Inflammatory macrophage treated with lipopolysaccharide for 4 hours (primary cell): ENCODE data around the gene PARS2.

Experiments
- DNase-seq: peaks from one replicate; pipeline ENCODE4 v3.0.0-alpha.2; 2020

Gene PARS2

DNA sequence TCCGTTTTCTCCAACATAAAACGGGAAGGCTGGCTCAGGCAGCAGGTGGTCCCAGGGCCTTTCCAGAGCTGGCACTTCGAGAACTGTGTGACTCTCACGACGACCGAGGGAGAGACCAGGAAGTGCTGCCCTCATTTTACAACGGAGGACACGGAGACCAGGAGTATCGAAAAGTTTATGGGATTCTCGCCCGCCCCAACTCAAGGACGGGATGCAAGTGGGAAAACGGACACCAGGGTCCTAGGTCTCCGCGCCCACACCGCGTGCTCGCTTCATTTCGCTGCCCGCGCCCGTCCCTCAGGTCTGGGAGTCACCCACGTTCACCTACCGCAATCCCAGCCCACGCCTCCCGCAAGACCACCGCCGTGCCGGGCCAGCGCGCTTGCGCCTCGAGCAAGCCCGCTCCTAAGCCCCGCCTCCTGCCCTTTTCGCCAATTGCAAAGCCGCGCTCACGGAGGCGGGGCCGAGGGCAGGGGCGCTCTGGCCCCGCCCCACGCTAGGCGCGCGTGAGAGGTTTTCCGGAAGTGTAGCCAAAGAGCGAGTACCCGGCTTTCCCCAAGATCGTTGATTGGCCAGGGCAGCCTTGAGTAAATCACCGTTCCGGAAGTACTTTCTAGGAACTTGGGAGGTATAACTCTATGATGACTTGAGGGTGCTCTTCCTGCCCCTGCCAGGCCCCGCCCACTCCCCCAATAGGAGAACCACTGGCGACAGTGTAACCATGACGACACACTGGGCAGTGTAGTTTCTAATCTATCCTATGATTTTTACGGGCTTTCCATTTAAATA lies at the start of gene PARS2:
Gene PARS2, minus strand, starts transcription at position 391 of the 789 bp plus-strand sequence. CDS start 5,362 bp downstream, outside the sequence.
- DNase-seq = peak; percentile 100

DNA sequence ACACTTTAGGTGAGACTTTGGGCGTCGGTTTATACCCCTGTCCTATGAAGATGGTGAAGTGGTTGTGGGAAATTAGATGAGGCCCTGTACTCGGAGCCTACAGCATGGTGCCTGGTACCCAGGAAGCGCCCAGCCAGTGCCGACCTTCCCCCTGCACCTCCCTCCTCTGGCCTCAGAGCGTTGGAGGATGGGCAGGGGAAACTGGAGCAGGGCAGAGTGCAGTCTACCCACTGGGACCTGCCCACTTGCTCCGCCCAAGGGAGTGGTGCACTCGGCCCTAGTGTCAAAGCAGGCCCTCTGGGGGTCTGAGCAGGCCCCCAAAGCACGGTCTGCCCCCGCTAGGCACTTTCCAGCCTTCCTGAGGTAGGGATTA lies 49.8 kb upstream of the PARS2 start:
- DNase-seq = no peak

DNA sequence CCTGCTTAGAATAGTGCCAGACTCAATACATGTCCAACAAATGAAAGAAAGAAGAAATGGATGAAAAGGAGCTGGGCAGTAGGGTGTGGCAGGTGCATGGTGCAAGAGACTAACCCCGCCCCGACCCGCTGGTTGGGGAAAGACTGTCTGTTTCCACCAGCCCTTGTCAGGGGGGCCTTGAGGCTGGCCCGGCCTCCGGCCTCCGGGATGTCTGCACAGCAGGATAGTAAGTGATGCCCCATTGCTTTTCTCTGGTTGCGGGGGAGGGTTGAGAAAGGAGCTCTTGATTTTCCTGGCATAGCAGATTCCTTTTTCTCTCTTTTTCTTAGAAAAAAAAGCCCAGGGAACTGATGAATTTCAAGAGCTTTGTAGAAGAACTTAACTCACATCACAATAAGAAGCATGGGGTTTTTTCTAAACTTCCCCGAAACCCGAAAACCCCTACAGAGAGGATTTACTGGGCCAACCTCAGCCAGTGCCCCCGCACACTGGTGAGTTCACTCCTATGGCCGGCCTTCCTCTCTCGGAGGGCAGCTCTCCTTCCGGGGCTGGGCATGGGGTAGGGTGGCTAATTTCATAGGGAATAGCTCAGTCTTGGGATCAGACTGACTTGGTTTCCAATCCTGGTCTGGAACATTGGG lies 49.3 kb upstream of the PARS2 start:
- DNase-seq = no peak

DNA sequence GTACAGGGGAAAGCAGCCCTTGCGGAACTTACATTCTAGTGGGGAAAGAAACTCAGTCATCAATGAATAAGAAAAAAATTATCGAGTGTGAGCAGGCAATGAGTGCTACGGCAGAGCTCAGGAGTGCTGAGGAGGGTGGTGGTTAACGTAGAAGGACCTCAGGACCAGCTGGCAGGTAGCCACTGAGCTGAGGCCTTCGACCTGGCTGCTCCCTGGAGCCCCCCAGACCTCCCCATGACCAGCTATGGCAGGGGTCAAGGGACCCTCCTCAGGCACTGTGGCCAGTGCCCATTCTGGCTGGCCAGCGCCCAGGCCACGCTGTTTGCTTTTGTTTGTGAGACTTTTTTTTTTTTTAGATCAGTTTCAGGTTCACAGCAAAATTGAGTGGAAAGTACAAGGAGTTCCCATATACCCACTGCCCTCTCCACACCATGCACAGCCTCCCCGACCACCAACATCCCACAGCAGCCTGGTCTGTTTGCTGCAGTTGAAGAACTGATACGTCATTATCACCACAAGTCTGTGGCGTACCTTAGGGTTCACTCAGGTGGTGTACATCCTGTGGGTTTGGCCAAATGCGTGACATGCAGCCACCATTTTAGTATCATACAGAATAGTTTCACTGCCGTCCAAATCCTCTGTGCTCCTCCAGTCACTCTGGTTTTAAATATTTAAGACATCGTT lies 48.6 kb upstream of the PARS2 start:
- DNase-seq = no peak

DNA sequence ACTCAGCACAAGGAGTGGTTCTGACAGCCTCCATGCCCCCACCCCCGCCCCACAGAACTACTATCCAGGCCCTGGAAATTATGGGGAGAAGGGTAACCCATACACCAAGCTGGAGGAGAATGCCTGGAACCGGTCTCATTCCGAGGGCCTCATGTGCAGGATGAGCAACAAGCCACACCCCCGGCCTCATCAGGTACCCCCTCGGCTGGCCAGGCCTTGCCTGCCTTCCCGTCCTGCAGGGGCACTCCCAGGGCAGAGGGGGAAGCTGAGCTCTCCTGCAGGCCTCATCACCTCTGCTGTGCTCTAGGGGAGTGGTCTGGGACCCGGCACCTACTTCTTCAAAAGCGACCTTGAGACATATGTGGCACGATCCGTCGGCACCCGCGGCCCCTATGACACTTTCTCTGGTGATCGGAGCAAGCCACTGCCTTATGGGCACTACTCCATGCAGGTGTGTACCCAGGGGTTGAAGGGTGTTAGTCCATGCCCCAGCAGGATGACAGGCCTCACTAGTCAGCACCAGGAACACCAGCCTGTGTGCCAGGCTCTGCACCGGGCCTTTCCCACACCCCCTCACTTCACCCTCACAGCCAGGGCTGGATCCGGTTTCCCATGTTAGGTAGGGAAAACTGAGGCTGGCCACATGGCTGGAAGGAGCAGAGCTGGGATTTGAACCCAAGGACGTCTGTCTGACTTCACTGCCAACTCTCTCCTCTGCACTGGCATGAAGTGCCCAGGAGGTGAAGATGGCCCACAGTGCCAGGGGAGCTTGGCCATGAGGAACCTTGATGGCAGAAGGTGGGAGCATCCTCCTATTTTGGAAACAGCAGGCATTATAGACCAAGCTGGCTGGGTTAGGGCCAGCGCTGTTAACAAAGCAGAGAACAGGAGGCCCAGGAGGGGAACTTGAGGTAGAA lies 47.7 kb upstream of the PARS2 start:
- no peak for DNase-seq

DNA sequence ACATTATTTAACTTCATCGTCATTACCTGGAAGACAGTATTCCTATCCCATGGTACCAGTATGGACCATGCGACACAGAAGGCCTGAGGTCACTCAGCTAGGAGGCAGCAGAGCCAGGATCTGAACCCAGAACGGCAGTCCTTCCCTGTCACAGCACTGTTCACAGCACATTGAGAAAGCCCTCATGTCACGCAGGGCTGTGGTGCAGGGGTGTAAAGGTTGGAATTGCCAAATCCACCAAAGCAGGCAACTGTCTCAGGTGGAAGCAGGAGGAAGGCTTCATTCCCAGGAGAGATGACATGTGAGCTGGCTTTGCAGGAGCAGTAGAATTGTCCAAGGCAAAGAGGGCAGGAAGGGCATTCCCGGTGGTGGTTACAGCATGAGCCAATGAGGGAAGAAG lies 46.7 kb upstream of the PARS2 start:
- no peak for DNase-seq

DNA sequence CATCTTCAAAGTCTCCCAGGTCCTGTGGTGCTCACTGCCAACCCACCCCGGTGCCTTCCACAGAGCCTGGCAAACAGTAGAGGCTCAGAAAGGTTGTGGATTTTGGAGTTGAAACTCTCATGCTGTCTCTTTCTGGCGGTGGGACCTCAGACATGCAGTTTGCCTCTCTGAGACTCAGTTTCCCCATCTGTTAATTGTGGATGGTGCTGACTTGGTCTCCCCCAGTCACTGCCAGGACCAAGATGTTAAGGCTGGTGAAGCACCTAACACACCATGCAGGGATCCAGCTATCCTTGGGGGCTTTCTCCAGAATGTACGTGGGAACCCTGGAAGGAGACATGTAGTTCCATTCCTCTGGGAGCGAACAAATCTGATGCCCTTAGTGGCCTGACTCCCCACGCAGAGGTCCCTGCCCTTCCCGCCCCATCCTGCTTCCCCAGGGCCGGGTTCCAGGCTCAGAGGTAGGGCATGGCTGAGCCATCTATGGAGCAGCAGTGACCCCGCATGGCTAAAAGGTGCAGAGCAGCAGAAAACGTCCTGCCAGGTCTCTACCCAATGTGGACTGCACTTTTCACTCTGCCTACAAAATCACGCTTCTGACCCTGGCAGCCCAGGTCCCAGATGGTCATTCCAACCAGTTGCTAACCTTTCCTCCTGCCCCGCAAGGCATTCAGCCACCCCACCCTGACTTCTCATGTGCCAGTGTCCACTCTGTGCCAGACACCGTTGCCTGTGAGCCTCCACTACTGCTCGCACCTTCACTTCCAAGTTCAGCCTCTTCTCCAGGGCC lies 46.0 kb upstream of the PARS2 start:
- peak; percentile 51 for DNase-seq

DNA sequence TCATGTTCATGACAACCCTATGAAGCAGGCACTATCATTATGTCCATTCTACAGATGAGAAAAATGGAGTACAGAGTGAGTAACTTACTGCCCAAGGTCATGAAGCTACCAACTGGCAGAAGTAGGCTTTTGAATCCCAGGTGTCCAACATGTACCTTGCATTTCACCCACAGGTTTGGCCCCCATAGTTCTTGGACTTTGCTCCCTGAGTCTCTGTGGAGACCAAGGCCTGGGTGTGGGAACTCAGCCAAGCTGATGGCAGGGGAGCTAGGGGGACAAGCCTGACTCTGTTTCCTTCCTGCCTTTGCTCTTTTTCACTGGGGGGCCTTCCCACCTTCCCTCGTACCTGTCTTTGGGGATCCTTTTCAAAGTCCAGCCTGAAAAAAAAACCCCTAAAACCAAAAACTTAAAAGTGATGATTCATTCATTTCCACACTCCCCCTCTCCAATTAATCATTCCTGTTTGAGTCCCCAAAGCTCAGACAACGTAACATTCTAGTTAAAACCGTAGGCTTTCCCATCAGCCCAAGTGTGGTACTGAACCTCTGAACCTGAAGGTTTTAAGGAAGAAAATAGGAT lies 45.3 kb upstream of the PARS2 start:
- no peak for DNase-seq

DNA sequence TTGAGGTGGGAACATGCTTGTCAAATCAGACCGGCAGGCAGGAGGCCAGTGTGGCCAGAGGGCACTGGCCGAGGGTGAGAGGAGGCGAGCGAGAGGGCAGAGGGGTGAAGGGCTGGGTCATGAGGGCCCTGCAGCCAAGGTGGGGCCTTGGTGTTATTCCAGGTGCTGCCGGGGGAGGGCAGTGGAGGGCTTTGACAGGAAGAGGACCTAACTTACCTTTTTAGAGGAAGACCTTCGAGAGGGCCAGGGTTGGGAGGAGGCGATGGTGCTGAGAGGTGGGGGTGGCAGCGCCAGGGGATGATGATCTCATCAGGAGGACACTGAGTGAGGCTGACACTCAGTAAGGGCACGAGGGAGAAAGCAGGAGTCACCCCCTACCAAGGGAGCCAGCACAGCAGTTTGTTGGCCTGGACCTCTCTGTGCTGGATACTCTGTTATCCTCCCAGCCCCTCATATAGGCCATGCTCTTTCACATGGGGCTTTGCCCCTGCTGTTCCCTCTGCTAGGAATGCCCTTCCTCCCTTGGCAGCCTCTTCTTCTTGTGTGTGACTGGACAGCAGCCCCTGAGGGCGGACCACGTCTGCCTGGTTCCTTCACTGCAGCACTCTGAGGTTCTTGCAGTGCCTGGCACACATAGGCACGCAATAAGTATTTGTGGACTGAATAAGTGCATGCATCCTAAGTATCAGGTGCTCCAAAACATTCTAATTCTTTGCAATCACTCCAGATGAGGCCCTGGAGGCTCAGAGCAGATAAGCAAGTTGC lies 44.3 kb upstream of the PARS2 start:
- no peak for DNase-seq

DNA sequence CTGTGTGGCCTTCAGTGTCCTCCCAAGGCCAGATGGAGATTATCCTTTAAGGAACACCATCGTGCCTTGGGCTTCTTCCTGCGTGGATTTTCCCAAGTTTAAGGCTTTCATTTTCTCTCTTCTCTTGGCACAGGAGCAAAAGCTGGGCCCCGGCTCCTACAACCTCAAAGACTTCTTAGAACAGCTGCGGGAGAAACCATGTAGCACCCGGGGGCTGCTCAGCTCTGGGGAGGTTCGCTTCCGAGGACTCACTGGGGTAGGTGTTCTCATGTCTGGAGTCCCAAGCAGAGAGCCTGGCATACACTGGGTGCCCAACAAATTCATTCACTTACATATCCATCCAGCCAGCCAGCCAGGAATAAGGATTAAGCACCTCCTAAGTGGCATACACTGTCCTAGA lies 43.4 kb upstream of the PARS2 start:
- DNase-seq = no peak

DNA sequence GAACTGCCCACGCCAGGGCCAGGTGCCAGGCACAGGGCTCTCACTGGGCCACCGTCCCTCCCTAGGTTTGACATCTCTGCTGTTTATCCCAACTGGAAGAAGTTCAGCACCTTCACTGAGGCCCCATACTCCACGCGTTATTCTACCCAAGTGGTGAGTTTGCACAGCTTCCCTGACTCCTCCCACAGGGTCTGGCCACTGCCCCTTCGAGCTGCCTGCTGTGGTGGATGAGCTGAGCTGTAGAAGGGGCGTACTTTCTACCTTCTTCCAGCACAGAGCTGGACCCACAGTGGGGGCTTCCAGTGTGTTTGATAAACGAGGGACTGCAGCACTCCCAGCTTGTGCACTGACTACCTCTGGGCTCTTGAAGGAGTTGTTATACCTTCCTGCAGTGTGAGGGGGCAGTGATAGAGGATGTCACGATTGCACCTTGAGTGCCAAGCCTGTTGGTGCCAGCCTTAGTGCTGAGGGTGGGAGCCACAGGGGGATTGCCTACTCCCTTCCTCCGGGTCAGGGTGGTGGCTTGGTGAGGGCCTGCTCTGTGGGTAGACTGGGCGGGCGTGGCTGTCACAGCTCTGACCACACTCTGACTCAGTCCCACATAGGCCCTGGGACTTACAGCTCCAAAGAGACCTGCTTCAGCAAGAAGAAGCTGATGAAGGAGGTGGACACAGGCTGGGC lies 42.7 kb upstream of the PARS2 start:
- peak; percentile 72 for DNase-seq

DNA sequence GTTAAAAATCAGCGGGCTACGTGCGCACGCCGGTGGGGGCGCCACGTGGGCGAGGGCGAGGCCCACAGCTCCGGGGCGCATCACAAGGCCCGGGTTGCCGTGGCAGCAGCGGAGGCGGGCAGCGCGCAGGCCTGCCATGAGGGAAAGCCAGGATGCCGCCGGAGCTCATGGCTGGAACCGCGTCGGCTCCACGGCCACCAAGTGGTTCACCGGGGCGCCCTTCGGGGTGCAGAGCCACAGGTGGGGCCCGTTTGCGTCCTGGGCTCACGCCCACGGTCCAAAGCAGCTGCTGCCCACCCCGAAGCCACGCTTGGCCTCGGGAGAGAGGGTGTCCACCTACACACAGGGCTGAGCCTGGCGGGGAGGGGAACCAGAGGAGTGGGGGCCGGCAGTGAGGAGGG lies 41.7 kb upstream of the PARS2 start:
- no peak for DNase-seq

DNA sequence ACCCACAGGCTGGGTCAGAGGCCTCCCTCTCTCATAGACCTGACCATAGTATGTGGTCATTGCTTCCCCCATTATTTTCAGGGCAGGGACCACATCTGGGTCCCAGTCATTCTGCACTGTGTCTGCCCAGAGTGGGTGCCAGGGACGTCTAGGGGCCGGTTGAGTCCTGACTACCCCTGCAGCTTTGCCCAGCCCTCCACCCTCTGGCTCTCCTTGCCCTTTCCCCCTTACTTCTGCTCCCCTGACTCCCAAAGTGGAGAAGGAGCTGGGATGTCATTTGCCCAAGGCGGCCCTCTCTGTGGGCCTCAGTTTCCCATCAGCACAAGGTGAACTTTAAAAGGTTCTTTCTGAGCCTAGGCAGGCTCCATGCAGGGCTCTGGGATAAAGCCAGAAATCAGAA lies 41.1 kb upstream of the PARS2 start:
- no peak for DNase-seq

DNA sequence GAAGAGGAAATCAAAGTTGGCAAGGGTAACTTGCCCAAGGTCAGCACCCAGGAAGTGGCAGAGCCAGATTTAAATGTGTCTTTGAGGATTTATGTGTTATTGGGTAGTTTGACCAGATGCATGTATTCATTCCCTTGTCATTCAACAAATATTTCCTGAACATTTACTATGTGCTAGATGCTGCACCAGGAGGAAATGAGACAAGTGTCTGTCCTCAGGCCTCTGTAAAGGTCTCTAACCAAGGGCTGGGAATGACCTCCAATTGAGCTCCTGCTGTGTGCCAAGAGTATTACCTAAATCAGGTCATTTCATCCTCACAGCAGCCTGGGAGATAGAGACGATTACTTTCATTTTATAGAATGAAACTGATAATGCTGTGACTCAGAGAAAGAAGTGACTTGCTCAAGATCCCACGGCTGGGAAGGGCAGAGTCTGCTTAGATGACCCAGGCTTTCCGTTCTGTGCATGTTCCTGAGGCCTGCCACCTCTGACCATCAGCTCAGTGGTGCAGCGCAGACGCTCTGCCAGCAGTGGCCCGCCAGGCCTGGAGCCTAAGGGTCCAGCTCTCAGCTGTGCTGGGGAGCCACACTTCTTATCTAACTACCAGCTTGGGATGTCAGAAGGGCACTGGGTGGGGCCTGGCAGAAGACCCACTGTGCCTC lies 40.3 kb upstream of the PARS2 start:
- DNase-seq = peak; percentile 84

DNA sequence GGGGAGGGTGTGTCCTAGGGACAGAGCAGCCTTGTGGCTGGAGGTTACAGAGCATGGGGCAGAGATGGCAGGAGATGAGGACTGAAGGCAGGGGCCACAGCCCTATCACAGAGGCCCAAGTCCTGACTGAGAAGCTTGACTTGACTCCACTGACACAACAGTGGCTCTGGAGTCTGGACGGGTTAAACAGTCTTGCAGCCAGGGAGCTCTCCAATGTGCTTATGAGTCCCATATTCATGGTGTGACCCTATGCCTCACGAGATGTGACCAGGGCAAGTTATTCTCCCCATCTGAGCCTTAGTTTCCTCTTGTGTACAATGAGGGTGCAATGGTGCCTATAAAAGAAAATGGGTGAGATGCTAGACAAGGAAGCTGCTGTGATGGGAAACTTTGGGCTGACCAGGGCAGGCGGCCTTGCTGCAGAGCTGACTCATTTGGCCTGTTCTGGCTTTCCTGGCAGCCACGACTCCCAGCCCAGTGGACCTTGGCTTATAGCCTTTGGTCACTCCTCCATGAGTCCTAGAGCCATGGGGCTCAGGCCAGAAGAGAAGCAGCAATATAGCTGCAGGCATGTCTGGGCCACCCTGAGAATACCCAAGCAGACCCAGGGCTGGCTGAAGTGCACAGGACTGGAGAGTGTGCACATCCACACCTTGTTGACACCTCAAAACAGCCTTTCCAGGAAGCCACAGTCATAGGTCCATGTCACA lies 39.6 kb upstream of the PARS2 start:
- DNase-seq = no peak

DNA sequence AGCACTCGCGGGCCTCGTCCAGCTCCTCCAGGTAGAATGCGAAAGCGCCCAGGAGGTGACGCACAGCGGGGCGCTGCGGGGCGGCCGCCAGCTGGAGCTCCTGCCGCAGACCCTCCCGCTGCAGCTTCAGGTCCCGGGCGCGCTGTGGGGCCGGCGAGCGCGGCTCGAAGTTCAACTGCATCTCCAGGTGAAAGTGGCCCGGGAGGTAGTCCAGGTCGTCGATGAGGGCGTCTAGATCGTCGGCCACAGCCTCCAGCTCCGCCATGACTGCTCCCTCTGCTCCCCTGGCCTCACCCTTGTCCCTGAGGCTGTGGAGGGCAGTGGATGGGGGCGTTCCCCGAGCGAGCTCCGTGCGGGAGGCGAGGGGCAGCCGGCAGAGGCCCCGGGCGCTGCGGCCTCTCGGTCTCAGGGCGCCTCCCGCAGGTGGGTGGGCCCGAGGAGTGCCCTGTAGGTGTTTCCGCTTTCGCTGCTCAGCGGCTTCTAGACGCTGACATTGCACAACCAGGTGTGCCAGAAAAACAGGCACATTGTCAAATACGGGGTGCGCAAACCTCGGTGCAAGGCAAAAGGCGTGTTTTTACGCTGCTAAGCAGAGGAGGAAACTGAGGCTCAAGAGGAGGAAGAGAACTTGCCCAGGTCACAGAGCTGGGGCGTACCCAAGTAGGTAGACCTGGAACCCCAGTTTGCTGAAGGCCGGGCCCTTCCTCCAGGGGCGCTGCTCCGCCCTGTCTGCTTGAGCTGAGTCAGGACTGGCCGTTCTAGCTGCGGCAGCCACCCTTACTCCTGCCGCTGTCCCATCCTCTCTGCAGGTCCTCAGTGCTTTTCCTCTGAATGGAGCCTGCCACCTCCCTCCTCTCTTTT lies 36.8 kb upstream of the PARS2 start, which contains the start of gene TTC22:
Gene TTC22, minus strand, starts transcription at position 425 of the 861 bp plus-strand sequence. Its CDS starts 160 bp downstream, at position 265.
- DNase-seq = peak; percentile 14

DNA sequence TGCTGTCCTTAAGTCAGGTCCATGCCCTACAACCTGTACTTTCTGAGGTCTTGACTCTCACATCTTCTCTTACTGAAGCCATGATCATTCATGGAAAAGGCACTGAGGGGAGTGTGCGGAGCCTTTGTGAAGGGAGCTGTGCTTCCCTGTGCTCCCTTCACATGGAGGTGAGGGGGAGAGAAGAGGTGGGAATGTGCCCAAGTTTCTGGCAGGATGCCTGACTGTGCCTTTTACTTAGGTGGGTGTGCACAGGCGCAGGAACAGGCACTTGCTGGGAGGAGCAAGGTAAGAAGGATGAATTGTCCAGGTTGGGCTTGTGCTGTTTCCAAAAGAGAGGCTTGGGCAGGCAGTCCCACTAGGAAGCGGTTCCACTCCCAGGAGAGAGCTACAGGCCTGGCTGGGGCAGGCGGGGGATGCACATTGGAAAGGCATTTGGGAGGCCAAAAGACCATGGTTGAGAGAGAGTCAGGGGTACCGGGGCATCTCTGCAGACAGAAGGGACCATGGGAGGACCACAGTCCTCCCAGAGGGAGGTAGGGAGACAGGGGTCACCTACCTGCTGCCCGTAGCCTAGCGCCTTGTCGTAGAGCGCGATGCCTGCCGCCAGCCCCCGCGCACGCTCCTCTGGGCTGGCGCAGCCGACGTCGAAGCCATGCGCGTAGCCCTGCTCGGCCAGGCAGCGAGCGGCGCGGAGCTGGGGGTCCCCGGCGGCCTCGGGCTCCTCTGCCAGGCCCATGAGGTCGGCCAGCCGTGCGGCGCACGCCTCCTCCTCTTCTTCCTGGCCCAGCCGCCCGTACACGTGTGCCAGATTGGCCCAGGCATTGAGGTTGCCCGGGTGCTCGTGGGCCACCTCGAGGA lies 35.9 kb upstream of the PARS2 start:
- no peak for DNase-seq
